HepG2 (cell line): ENCODE data around the gene PTPA. TPM values are rescaled to one million over a fixed set of nuclear protein-coding genes. Genes with fewer than 3 reads are reported as not detected.

ENCODE experiments used
- ATAC-seq: fragments of 200-7000 bp; cut with Tn5 transposase; 3 replicates; pipeline ENCODE4 v1.9.1; 2020; ENCODE audit warnings: mild to moderate bottlenecking, moderate library complexity
- BruUV-seq: library from RNA; stranded (reverse); fragments of 400-500 nt; replicated peaks from 2 replicates; lab custom pipeline; 2021; lab: Mats Ljungman, UMichigan
- CTCF ChIA-PET: fragments of 300-600 bp; formaldehyde crosslinking; extraction: SDS; loops from one replicate; lab custom pipeline; 2021; ENCODE audit warnings: low total read pairs, inconsistent platforms, low intra/inter-chr PET ratio; lab: Yijun Ruan, JAX
- POLR2A ChIA-PET: fragments of 350-600 bp; sonication (Branson Sonifier 250); formaldehyde crosslinking; loops from one replicate; lab custom pipeline; 2020; ENCODE audit warnings: antibody characterized with exemption, inconsistent platforms; lab: Yijun Ruan, JAX
- DNase-seq: peaks from one replicate; pipeline ENCODE4 v3.0.0-alpha.2; 2015; ENCODE audit warnings: low spot score
- FAIRE-seq: peaks from 3 replicates; lab custom pipeline; 2011; peaks lifted over from hg19 to GRCh38; lab: Jason Lieb, UNC
- H2AFZ ChIP-seq: one replicate; pipeline ENCODE4 v1.6.1; 2011; ENCODE audit warnings: low read length, inconsistent platforms
- H3K27ac ChIP-seq: fragments of 300-600 bp; 3 replicates; pipeline ENCODE4 v1.8.0; 2011; ENCODE audit warnings: mixed run types, mild to moderate bottlenecking, mixed read lengths, low read length, inconsistent platforms; ENCODE audit not compliant: insufficient read depth; ENCODE audit errors: extremely low read length
- H3K27me3 ChIP-seq, 2 experiments: fragments of 200-600 bp in 1 of 2; 2 replicates in 1 of 2; 3 replicates in 1 of 2; pipeline versions ENCODE4 v1.6.0 to v1.8.0; 2011; ENCODE audit warnings: low read length in 2 of 2, mild to moderate bottlenecking in 2 of 2, moderate library complexity in 2 of 2, inconsistent platforms in 1 of 2; ENCODE audit not compliant: insufficient read depth in 2 of 2, control insufficient read depth in 1 of 2
- H3K36me3 ChIP-seq, 2 experiments: fragments of 200-600 bp in 1 of 2; replicated peaks in 1 of 2; 2 replicates in 1 of 2; 3 replicates in 1 of 2; pipeline versions ENCODE4 v1.5.1 to v1.8.0; 2011; ENCODE audit warnings: low read length in 2 of 2, inconsistent platforms in 1 of 2; ENCODE audit not compliant: insufficient read depth in 2 of 2, control insufficient read depth in 1 of 2
- H3K4me1 ChIP-seq: 2 replicates; pipeline ENCODE4 v1.5.1; 2012; ENCODE audit warnings: low read length, inconsistent platforms; ENCODE audit not compliant: insufficient read depth
- H3K4me2 ChIP-seq: 2 replicates; pipeline ENCODE4 v1.6.0; 2011; ENCODE audit warnings: low read depth, low read length, inconsistent platforms
- H3K4me3 ChIP-seq, 3 experiments: fragments of 200-600 bp in 1 of 3; sonication (generic), shearing (Covaris generic) in 1 of 3; replicated peaks in 1 of 3; 2 replicates each; pipeline ENCODE4 v1.5.1; 2011 to 2016; ENCODE audit warnings: low read length in 3 of 3, inconsistent platforms in 2 of 3, low read depth in 2 of 3, mild to moderate bottlenecking in 2 of 3, control low read depth in 1 of 3, mixed read lengths in 1 of 3; ENCODE audit not compliant: insufficient read depth in 1 of 3
- H3K79me2 ChIP-seq: one replicate; pipeline ENCODE4 v1.6.1; 2011; ENCODE audit warnings: low read length, inconsistent platforms; ENCODE audit not compliant: insufficient read depth
- H3K9ac ChIP-seq: 2 replicates; pipeline ENCODE4 v1.6.0; 2011; ENCODE audit warnings: mild to moderate bottlenecking, low read depth, low read length, inconsistent platforms; ENCODE audit not compliant: insufficient read depth
- H3K9me3 ChIP-seq: 2 replicates; pipeline ENCODE4 v1.5.1; 2012; ENCODE audit warnings: mild to moderate bottlenecking, low read length
- H4K20me1 ChIP-seq: 2 replicates; pipeline ENCODE4 v1.6.0; 2011; ENCODE audit warnings: inconsistent platforms, mild to moderate bottlenecking, low read length, moderate library complexity; ENCODE audit not compliant: insufficient read depth
- ASH2L ChIP-seq: fragments of 300-600, 200-600 bp; sonication (generic); IDR thresholded peaks from 2 replicates; pipeline ENCODE4 v1.7.0; 2017; ENCODE audit warnings: low read depth, mild to moderate bottlenecking, moderate library complexity, mixed read lengths, low read length; ENCODE audit not compliant: insufficient read length
- FOSL2 ChIP-seq: sonication (generic); formaldehyde crosslinking; IDR thresholded peaks from 2 replicates; pipeline ENCODE4 v1.4.0; 2020; ENCODE audit warnings: missing genetic modification reagents
- NRL ChIP-seq: sonication (generic); formaldehyde crosslinking; IDR thresholded peaks from 2 replicates; pipeline ENCODE4 v1.5.0; 2020; ENCODE audit warnings: missing genetic modification reagents, mild to moderate bottlenecking, moderate library complexity, borderline replicate concordance
- PHF20 ChIP-seq: sonication (generic); formaldehyde crosslinking; IDR thresholded peaks from 2 replicates; pipeline ENCODE4 v1.5.0; 2020; ENCODE audit warnings: mild to moderate bottlenecking, missing genetic modification reagents
- RBAK ChIP-seq: sonication (generic); formaldehyde crosslinking; IDR thresholded peaks from 2 replicates; pipeline ENCODE4 v1.5.1; 2020; ENCODE audit warnings: mild to moderate bottlenecking, missing genetic modification reagents
- ZFAT ChIP-seq: sonication (generic); formaldehyde crosslinking; conservative IDR thresholded peaks from 2 replicates; pipeline ENCODE4 v1.8.1; 2023; ENCODE audit warnings: missing genetic modification reagents, inconsistent platforms
- ZFP1 ChIP-seq: IDR thresholded peaks from 2 replicates; pipeline ENCODE4 v1.6.1; 2016
- ZFP36L1 ChIP-seq: sonication (generic); formaldehyde crosslinking; IDR thresholded peaks from 2 replicates; pipeline ENCODE4 v1.8.0; 2022; ENCODE audit warnings: mild to moderate bottlenecking, missing genetic modification reagents, moderate library complexity
- ZNF790 ChIP-seq: sonication (generic); formaldehyde crosslinking; IDR thresholded peaks from 2 replicates; pipeline ENCODE4 v1.8.0; 2022; ENCODE audit warnings: missing genetic modification reagents, mild to moderate bottlenecking, borderline replicate concordance
- WGBS: methylation state at CpG from one replicate; pipeline ENCODE4 v1.1.6; 2017; ENCODE audit warnings: low lambda C conversion rate; 5-methylcytosine and 5-hydroxymethylcytosine counted together
- in situ Hi-C: cut with HindIII; loops from 2 replicates; pipeline ENCODE4 v1.10.0; 2017; ENCODE audit warnings: low pct_unique_long_range_greater_than_20kb; ENCODE audit not compliant: extremely low pct_ligation_motif_present
- intact Hi-C: fragments of 100-400 bp; cut with micrococcal nuclease; formaldehyde crosslinking; loops from one replicate; pipeline ENCODE4 v1.10.0; 2022; ENCODE audit not compliant: unreplicated experiment
- polyA plus RNA-seq, 8 experiments: library from polyadenylated mRNA; depleted of rRNA in 3 of 8; stranded (reverse) in 7 of 8; unstranded in 1 of 8; fragments of >200 nt; fragmentation: Illumina TruSeq in 4 of 8; extraction: Trizol in 4 of 8; gene quantifications; 2 replicates each; pipeline versions ENCODE4 v1.2.1 to v1.2.3, GENCODE V29; 2011 to 2016; ENCODE audit warnings: low read depth in 4 of 8, missing spikeins in 1 of 8, mixed read lengths in 1 of 8; ENCODE audit not compliant: insufficient read depth in 1 of 8
- total RNA-seq, 5 experiments: library from RNA; depleted of rRNA; stranded (reverse); fragments of >200 nt; fragmentation: Illumina TruSeq; extraction: Trizol; gene quantifications; 2 replicates each; pipeline ENCODE4 v1.2.3, GENCODE V29; 2016; ENCODE audit warnings: low read depth in 1 of 5
- TF ChIP-seq, protein P1 (sequence below): sonication (generic); formaldehyde crosslinking; IDR thresholded peaks from 2 replicates; pipeline ENCODE4 v1.4.0; 2020; ENCODE audit warnings: missing genetic modification reagents, low read depth, mild to moderate bottlenecking, borderline replicate concordance
- TF ChIP-seq, protein P2 (sequence below): fragments of 450-650 bp; IDR thresholded peaks from 2 replicates; pipeline ENCODE4 v1.6.1; 2017
- TF ChIP-seq, protein P3 (sequence below): sonication (generic); formaldehyde crosslinking; IDR thresholded peaks from 2 replicates; pipeline ENCODE4 v1.4.0; 2020; ENCODE audit warnings: missing genetic modification reagents

PTPA gene
- total and polyA plus RNA-seq, 2 of the 13 experiments (the other 11 are each of a cell fraction or from before 2014, with no cell fraction given): 79.3 to 105 TPM

DNA sequence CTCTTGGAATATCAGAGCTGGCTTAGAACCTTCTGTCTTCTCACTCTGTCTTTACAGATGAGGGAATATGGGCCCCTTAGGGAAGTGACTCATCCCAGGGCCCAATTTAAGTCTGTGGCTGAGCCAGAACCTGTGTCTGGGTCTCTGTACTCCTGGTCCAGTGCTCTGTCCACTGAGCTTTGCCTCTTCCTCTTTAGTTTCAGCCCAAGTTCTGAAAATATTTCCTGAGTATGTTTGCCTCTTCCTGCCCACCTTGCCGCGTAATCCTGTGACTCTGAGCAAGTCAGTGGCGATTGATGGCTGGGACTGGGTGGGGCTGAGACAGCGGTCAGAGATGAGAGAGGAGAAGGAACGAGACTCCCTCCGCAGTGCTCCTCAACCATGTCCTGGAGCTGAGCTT lies 59.0 kb downstream of the PTPA start:
- in situ Hi-C loops (loop anchor here (10.0 kb wide), 2 partner anchors 305 to 445 kb away; no protein-coding TSS in a partner anchor), intact Hi-C loops (loop anchor here (10.0 kb wide), 3 partner anchors 175 to 455 kb away; partner anchors contain the start of genes C9orf50 and NTMT1)
- ATAC-seq (no peak), FAIRE-seq (no peak), DNase-seq (no peak)
- Histone ChIP-seq H3K27ac (no peak overlapping the region), H4K20me1 (no peaks in the 10 kb centered on the region), H3K9me3 (no peaks in the 10 kb centered on the region), H3K4me3 (no peak overlapping the region), H3K4me1 (peaks cover 74% of the 10 kb centered on the region), H3K4me2 (no peak overlapping the region), H2AFZ (no peak overlapping the region), H3K9ac (no peak overlapping the region), H3K36me3 (no peaks in the 10 kb centered on the region), H3K79me2 (no peaks in the 10 kb centered on the region), H3K27me3 (peaks cover 9 to 30% of the 10 kb centered on the region in 2 experiments)
- TF ChIP-seq ZFP36L1 (CRISPR knock-in tag) (no peak), ZFP1 (no peak), FOSL2 (CRISPR knock-in tag) (0 out of 2 replicates have a peak, but pooled peaks have one; percentile 12), ASH2L (no peak), ZNF790 (CRISPR knock-in tag) (no peak), NRL (no peak), RBAK (CRISPR knock-in tag) (no peak), PHF20 (no peak), ZFAT (no peak)
- TF ChIP-seq, protein P1, sequence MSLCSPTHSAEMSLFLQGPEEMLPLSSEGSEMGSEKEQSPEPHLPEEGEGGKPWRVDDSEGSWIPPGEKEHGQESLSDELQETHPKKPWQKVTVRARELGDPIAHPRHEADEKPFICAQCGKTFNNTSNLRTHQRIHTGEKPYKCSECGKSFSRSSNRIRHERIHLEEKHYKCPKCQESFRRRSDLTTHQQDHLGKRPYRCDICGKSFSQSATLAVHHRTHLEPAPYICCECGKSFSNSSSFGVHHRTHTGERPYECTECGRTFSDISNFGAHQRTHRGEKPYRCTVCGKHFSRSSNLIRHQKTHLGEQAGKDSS: peak; percentile 97
- TF ChIP-seq, protein P2, sequence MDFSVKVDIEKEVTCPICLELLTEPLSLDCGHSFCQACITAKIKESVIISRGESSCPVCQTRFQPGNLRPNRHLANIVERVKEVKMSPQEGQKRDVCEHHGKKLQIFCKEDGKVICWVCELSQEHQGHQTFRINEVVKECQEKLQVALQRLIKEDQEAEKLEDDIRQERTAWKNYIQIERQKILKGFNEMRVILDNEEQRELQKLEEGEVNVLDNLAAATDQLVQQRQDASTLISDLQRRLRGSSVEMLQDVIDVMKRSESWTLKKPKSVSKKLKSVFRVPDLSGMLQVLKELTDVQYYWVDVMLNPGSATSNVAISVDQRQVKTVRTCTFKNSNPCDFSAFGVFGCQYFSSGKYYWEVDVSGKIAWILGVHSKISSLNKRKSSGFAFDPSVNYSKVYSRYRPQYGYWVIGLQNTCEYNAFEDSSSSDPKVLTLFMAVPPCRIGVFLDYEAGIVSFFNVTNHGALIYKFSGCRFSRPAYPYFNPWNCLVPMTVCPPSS: no peak
- TF ChIP-seq, protein P3, sequence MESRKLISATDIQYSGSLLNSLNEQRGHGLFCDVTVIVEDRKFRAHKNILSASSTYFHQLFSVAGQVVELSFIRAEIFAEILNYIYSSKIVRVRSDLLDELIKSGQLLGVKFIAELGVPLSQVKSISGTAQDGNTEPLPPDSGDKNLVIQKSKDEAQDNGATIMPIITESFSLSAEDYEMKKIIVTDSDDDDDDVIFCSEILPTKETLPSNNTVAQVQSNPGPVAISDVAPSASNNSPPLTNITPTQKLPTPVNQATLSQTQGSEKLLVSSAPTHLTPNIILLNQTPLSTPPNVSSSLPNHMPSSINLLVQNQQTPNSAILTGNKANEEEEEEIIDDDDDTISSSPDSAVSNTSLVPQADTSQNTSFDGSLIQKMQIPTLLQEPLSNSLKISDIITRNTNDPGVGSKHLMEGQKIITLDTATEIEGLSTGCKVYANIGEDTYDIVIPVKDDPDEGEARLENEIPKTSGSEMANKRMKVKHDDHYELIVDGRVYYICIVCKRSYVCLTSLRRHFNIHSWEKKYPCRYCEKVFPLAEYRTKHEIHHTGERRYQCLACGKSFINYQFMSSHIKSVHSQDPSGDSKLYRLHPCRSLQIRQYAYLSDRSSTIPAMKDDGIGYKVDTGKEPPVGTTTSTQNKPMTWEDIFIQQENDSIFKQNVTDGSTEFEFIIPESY (CRISPR knock-in tag): no peak
- 49% methylated on average over 6 of the region's 6 CpGs for WGBS
- ChIA-PET CTCF (no interaction called here), POLR2A (interaction anchor here (1.2 kb wide), 1 partner anchor 326 kb away, joined by 3 read pairs; no protein-coding TSS in a partner anchor)
- no TSS peak for BruUV-seq
